Neural progenitor cell (in vitro differentiated cells): ENCODE measurements around the gene SLC24A4. TPM values are rescaled to one million over a fixed set of nuclear protein-coding genes. Genes with fewer than 3 reads are reported as not detected.

Experiments used
- DNase-seq: peaks from one replicate; pipeline ENCODE4 v3.0.0-alpha.2; 2016; ENCODE audit warnings: low spot score
- H2AFZ ChIP-seq: fragments of 200-600 bp; sonication (generic); replicated peaks from 2 replicates; pipeline ENCODE4 v1.6.1; 2016; ENCODE audit warnings: antibody characterized with exemption
- H3F3A ChIP-seq: fragments of 200-600 bp; sonication (generic); 2 replicates; pipeline ENCODE4 v1.6.1; 2016; ENCODE audit warnings: antibody characterized with exemption, low read depth
- H3K27ac ChIP-seq: fragments of 200-600 bp; sonication (generic); 2 replicates; pipeline ENCODE4 v1.5.1; 2016; ENCODE audit warnings: mild to moderate bottlenecking
- H3K27me3 ChIP-seq: fragments of 200-600 bp; sonication (generic); 2 replicates; pipeline ENCODE4 v1.6.1; 2016; ENCODE audit warnings: mild to moderate bottlenecking, moderate library complexity
- H3K36me3 ChIP-seq: fragments of 200-600 bp; sonication (generic); 2 replicates; pipeline ENCODE4 v1.5.1; 2016
- H3K4me1 ChIP-seq: fragments of 200-600 bp; sonication (generic); 2 replicates; pipeline ENCODE4 v1.6.1; 2016; ENCODE audit warnings: mixed run types
- H3K4me2 ChIP-seq: fragments of 200-600 bp; sonication (generic); 2 replicates; pipeline ENCODE4 v1.6.1; 2016
- H3K4me3 ChIP-seq: fragments of 200-600 bp; sonication (generic); 2 replicates; pipeline ENCODE4 v1.5.1; 2016
- H3K79me2 ChIP-seq: fragments of 200-600 bp; sonication (generic); 2 replicates; pipeline ENCODE4 v1.6.1; 2016; ENCODE audit warnings: low read depth
- H3K9ac ChIP-seq: fragments of 200-600 bp; sonication (generic); 2 replicates; pipeline ENCODE4 v1.6.1; 2016
- H3K9me3 ChIP-seq: fragments of 200-600 bp; sonication (generic); 2 replicates; pipeline ENCODE4 v1.5.1; 2016; ENCODE audit warnings: low read depth
- H4K20me1 ChIP-seq: fragments of 200-600 bp; sonication (generic); 2 replicates; pipeline ENCODE4 v1.6.1; 2016; ENCODE audit warnings: low read depth
- H3K27ac Mint-ChIP-seq: 3 replicates; pipeline ENCODE4 v1.8.0; 2021; ENCODE audit warnings: mixed read lengths
- H3K27me3 Mint-ChIP-seq: 2 replicates; pipeline ENCODE4 v1.8.0; 2022; ENCODE audit warnings: low read depth, mild to moderate bottlenecking, inconsistent platforms, moderate library complexity, mixed read lengths; ENCODE audit not compliant: insufficient read depth
- H3K36me3 Mint-ChIP-seq: 3 replicates; pipeline ENCODE4 v1.8.0; 2021; ENCODE audit warnings: mixed read lengths
- H3K4me1 Mint-ChIP-seq: 3 replicates; pipeline ENCODE4 v1.8.0; 2021; ENCODE audit warnings: mixed read lengths
- H3K4me3 Mint-ChIP-seq: 3 replicates; pipeline ENCODE4 v1.8.0; 2021; ENCODE audit warnings: mild to moderate bottlenecking, moderate library complexity, mixed read lengths
- H3K9me3 Mint-ChIP-seq: 3 replicates; pipeline ENCODE4 v1.8.0; 2020; ENCODE audit warnings: mixed read lengths
- EZH2 ChIP-seq: fragments of 200-600 bp; sonication (generic); IDR thresholded peaks from 2 replicates; pipeline ENCODE4 v1.6.1; 2017; ENCODE audit warnings: antibody characterized with exemption, mild to moderate bottlenecking, moderate library complexity
- EZH2phosphoT487 ChIP-seq: fragments of 200-600 bp; sonication (generic); IDR thresholded peaks from 2 replicates; pipeline ENCODE4 v1.6.1; 2017; ENCODE audit warnings: antibody characterized with exemption
- total RNA-seq: library from RNA; depleted of rRNA; stranded (reverse); fragments of >200 nt; gene quantifications from 2 replicates; pipeline ENCODE4 v1.2.3, GENCODE V29; 2015; ENCODE audit warnings: low replicate concordance
- TF ChIP-seq, protein P1 (sequence below): fragments of 200-600 bp; sonication (generic); IDR thresholded peaks from 2 replicates; pipeline ENCODE4 v1.5.1; 2017; ENCODE audit warnings: antibody characterized with exemption, mild to moderate bottlenecking

Gene SLC24A4
- total RNA-seq, 1 donor from 2014 or later, result 0.73 TPM

DNA sequence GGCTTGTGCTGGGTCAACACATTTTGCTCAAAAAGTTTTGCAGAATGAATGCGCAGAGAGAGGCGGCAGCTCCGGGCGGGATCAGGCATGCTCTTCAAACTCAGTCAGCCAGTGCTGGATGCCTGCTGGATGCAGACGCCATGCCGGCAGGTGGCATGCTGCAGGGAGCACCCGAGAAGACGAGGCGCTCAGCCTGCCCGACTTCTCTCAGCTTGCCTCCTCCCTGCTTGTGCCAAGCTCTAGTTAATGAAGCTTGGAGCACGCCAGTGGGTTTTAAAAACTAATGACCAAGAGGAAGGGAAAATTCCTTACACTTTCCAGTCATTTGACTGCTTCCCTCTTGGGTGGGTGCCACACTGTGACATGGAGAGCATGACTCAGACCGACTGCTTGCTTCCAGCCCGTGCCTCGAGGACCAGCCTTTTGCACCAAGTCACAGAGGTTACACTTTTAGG is 39.8 kb downstream of the SLC24A4 start:
- H3K4me3 Mint-ChIP-seq, result no peak overlapping the region
- Histone ChIP-seq H3K4me2 (no peak overlapping the region), H3K4me3 (no peak overlapping the region), H3F3A (no peaks in the 10 kb centered on the region), H3K79me2 (no peaks in the 10 kb centered on the region), H2AFZ (no peak overlapping the region), H3K9ac (no peak overlapping the region), H4K20me1 (no peaks in the 10 kb centered on the region), H3K4me1 (no peaks in the 10 kb centered on the region), H3K36me3 (no peaks in the 10 kb centered on the region), H3K27me3 (no peaks in the 10 kb centered on the region), H3K9me3 (no peaks in the 10 kb centered on the region), H3K27ac (no peak overlapping the region)
- H3K9me3 Mint-ChIP-seq, result peaks cover 3% of the 10 kb centered on the region
- no peak overlapping the region for H3K27ac Mint-ChIP-seq
- no peaks in the 10 kb centered on the region for H3K36me3 Mint-ChIP-seq
- H3K27me3 Mint-ChIP-seq, result peaks cover 27% of the 10 kb centered on the region
- no peak for DNase-seq
- peaks cover 2% of the 10 kb centered on the region for H3K4me1 Mint-ChIP-seq
- TF ChIP-seq EZH2phosphoT487, result no peak

GRCh38 chr14:92366237-92366636 is 43.3 kb downstream of the SLC24A4 start:
- no peak overlapping the region for H3K4me2 ChIP-seq
- H3K9ac ChIP-seq, result no peak overlapping the region
- no peaks in the 10 kb centered on the region for H3K9me3 ChIP-seq
- Mint-ChIP-seq H3K27ac (no peak overlapping the region), H3K9me3 (peaks cover 3% of the 10 kb centered on the region), H3K4me3 (no peak overlapping the region), H3K27me3 (peaks cover 25% of the 10 kb centered on the region), H3K4me1 (peaks cover 2% of the 10 kb centered on the region), H3K36me3 (no peaks in the 10 kb centered on the region)
- H2AFZ ChIP-seq, result no peak overlapping the region
- H4K20me1 ChIP-seq, result no peaks in the 10 kb centered on the region
- DNase-seq, result no peak
- H3K4me3 ChIP-seq, result no peak overlapping the region
- H3K27ac ChIP-seq, result no peak overlapping the region
- TF ChIP-seq, protein P1, sequence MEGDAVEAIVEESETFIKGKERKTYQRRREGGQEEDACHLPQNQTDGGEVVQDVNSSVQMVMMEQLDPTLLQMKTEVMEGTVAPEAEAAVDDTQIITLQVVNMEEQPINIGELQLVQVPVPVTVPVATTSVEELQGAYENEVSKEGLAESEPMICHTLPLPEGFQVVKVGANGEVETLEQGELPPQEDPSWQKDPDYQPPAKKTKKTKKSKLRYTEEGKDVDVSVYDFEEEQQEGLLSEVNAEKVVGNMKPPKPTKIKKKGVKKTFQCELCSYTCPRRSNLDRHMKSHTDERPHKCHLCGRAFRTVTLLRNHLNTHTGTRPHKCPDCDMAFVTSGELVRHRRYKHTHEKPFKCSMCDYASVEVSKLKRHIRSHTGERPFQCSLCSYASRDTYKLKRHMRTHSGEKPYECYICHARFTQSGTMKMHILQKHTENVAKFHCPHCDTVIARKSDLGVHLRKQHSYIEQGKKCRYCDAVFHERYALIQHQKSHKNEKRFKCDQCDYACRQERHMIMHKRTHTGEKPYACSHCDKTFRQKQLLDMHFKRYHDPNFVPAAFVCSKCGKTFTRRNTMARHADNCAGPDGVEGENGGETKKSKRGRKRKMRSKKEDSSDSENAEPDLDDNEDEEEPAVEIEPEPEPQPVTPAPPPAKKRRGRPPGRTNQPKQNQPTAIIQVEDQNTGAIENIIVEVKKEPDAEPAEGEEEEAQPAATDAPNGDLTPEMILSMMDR, result no peak
- no peak for TF ChIP-seq EZH2phosphoT487
- no peak for TF ChIP-seq EZH2
- H3K79me2 ChIP-seq, result no peaks in the 10 kb centered on the region
- no peaks in the 10 kb centered on the region for H3K36me3 ChIP-seq
- no peaks in the 10 kb centered on the region for H3K4me1 ChIP-seq
- H3K27me3 ChIP-seq, result no peaks in the 10 kb centered on the region
- H3F3A ChIP-seq, result no peaks in the 10 kb centered on the region

GRCh38 chr14:92368001-92368400 is 45.0 kb downstream of the SLC24A4 start:
- no peaks in the 10 kb centered on the region for H3K79me2 ChIP-seq
- no peaks in the 10 kb centered on the region for H3K9me3 ChIP-seq
- peaks cover 2% of the 10 kb centered on the region for H3K4me1 Mint-ChIP-seq
- no peak overlapping the region for H3K27ac Mint-ChIP-seq
- H3K4me1 ChIP-seq, result no peaks in the 10 kb centered on the region
- no peak overlapping the region for H3K4me3 ChIP-seq
- H3K27me3 Mint-ChIP-seq, result peaks cover 12% of the 10 kb centered on the region
- no peaks in the 10 kb centered on the region for H3K36me3 ChIP-seq
- H3K27me3 ChIP-seq, result no peaks in the 10 kb centered on the region
- TF ChIP-seq, protein P1, result no peak
- TF ChIP-seq EZH2phosphoT487 (no peak), EZH2 (no peak)
- no peaks in the 10 kb centered on the region for H3K36me3 Mint-ChIP-seq
- DNase-seq, result no peak
- no peak overlapping the region for H3K4me2 ChIP-seq
- no peaks in the 10 kb centered on the region for H3F3A ChIP-seq
- no peak overlapping the region for H3K27ac ChIP-seq
- H3K9me3 Mint-ChIP-seq, result peaks cover 5% of the 10 kb centered on the region
- H3K4me3 Mint-ChIP-seq, result no peak overlapping the region
- no peak overlapping the region for H3K9ac ChIP-seq
- no peak overlapping the region for H2AFZ ChIP-seq
- H4K20me1 ChIP-seq, result no peaks in the 10 kb centered on the region

- no peaks in the 10 kb centered on the region for H3F3A ChIP-seq
- no peaks in the 10 kb centered on the region for H3K36me3 Mint-ChIP-seq
Measured at GRCh38 chr14:92369097-92369496, 46.1 kb downstream of the SLC24A4 start.

More at GRCh38 chr14:92369097-92369496, 46.1 kb downstream of the SLC24A4 start:
- no peaks in the 10 kb centered on the region for H3K9me3 ChIP-seq
- Mint-ChIP-seq H3K4me3 (no peak overlapping the region), H3K27ac (no peak overlapping the region), H3K9me3 (peaks cover 2% of the 10 kb centered on the region), H3K27me3 (peaks cover 5% of the 10 kb centered on the region), H3K4me1 (peaks cover 2% of the 10 kb centered on the region)
- no peaks in the 10 kb centered on the region for H3K4me1 ChIP-seq
- no peaks in the 10 kb centered on the region for H3K27me3 ChIP-seq
- H3K27ac ChIP-seq, result no peak overlapping the region
- H4K20me1 ChIP-seq, result no peaks in the 10 kb centered on the region
- DNase-seq, result no peak
- no peaks in the 10 kb centered on the region for H3K36me3 ChIP-seq
- TF ChIP-seq EZH2phosphoT487 (no peak), EZH2 (no peak)
- TF ChIP-seq, protein P1, result no peak
- no peak overlapping the region for H3K4me3 ChIP-seq
- no peak overlapping the region for H2AFZ ChIP-seq
- no peaks in the 10 kb centered on the region for H3K79me2 ChIP-seq
- no peak overlapping the region for H3K9ac ChIP-seq
- no peak overlapping the region for H3K4me2 ChIP-seq
